Neural crest cell (in vitro differentiated cells): Measurements from ENCODE around the gene ANKRD9. TPM values are rescaled to one million over a fixed set of nuclear protein-coding genes. Genes with fewer than 3 reads are reported as not detected.

ENCODE experiments used
- DNase-seq: peaks from one replicate; pipeline ENCODE4 v3.0.0; 2021; ENCODE audit warnings: low read depth, mixed read lengths, low spot score
- H3K27ac Mint-ChIP-seq: one replicate; pipeline ENCODE4 v1.8.0; 2021; ENCODE audit warnings: mild to moderate bottlenecking, mixed read lengths; ENCODE audit not compliant: unreplicated experiment
- H3K27me3 Mint-ChIP-seq: 2 replicates; pipeline ENCODE4 v1.8.0; 2021; ENCODE audit warnings: low read depth, mild to moderate bottlenecking, mixed read lengths
- H3K36me3 Mint-ChIP-seq: 2 replicates; pipeline ENCODE4 v1.8.0; 2021; ENCODE audit warnings: low read depth, mild to moderate bottlenecking, mixed read lengths
- H3K4me1 Mint-ChIP-seq: 2 replicates; pipeline ENCODE4 v1.8.0; 2021; ENCODE audit warnings: mixed read lengths
- H3K4me3 Mint-ChIP-seq: one replicate; pipeline ENCODE4 v1.8.0; 2021; ENCODE audit warnings: mild to moderate bottlenecking, mixed read lengths
- H3K9me3 Mint-ChIP-seq: 2 replicates; pipeline ENCODE4 v1.8.0; 2021; ENCODE audit warnings: mixed read lengths
- CTCF ChIP-seq: fragments of 200-600 bp; sonication (generic); conservative IDR thresholded peaks from 2 replicates; pipeline ENCODE4 v1.5.0; 2021; ENCODE audit warnings: antibody characterized with exemption, mild to moderate bottlenecking
- total RNA-seq: library from RNA; stranded (reverse); gene quantifications from 2 replicates; pipeline ENCODE4 v1.2.1, GENCODE V29; 2021

Gene ANKRD9
- total RNA-seq, 1 donor from 2014 or later = 40.0 TPM

GRCh38 chr14:102528431-102529170 is 19.0 kb upstream of the ANKRD9 start:
- TF ChIP-seq CTCF = no peak
- H3K9me3 Mint-ChIP-seq = no peaks in the 10 kb centered on the region
- H3K4me1 Mint-ChIP-seq = peaks cover 16% of the 10 kb centered on the region
- no peak overlapping the region for H3K27ac Mint-ChIP-seq
- DNase-seq = no peak
- no peaks in the 10 kb centered on the region for H3K27me3 Mint-ChIP-seq
- H3K36me3 Mint-ChIP-seq = no peaks in the 10 kb centered on the region
- H3K4me3 Mint-ChIP-seq = no peak overlapping the region

- Mint-ChIP-seq H3K4me3 (peak overlapping the region; percentile 94), H3K27ac (peak overlapping the region; percentile 48), H3K9me3 (no peaks in the 10 kb centered on the region), H3K27me3 (no peaks in the 10 kb centered on the region), H3K4me1 (peaks cover 16% of the 10 kb centered on the region), H3K36me3 (no peaks in the 10 kb centered on the region)
- DNase-seq = no peak
- no peak for TF ChIP-seq CTCF
These were observed 16.4 kb upstream of the ANKRD9 start for GRCh38 chr14:102525929-102526497.

- no peak for DNase-seq
- no peaks in the 10 kb centered on the region for H3K9me3 Mint-ChIP-seq
- no peak for TF ChIP-seq CTCF
- H3K27ac Mint-ChIP-seq = peak overlapping the region; percentile 76
- no peaks in the 10 kb centered on the region for H3K36me3 Mint-ChIP-seq
- H3K4me1 Mint-ChIP-seq = peaks cover 16% of the 10 kb centered on the region
- peak overlapping the region; percentile 94 for H3K4me3 Mint-ChIP-seq
- no peaks in the 10 kb centered on the region for H3K27me3 Mint-ChIP-seq
These were observed 15.8 kb upstream of the ANKRD9 start for GRCh38 chr14:102525219-102525928.

- peaks cover 16% of the 10 kb centered on the region for H3K4me1 Mint-ChIP-seq
- no peaks in the 10 kb centered on the region for H3K27me3 Mint-ChIP-seq
- DNase-seq = peak; percentile 100
- no peaks in the 10 kb centered on the region for H3K36me3 Mint-ChIP-seq
- H3K4me3 Mint-ChIP-seq = peak overlapping the region; percentile 94
- H3K9me3 Mint-ChIP-seq = no peaks in the 10 kb centered on the region
- TF ChIP-seq CTCF = peak; percentile 99
- H3K27ac Mint-ChIP-seq = peak overlapping the region; percentile 76
These were observed 15.1 kb upstream of the ANKRD9 start for GRCh38 chr14:102524451-102525218.
